ENCODE data around the gene GTPBP1.
A peak's percentile ranks its signal among the peaks of the same experiment; 100 is the strongest.

GTPBP1 gene

GRCh38 chr22:38756711-38757463, 51.1 kb downstream of the GTPBP1 start:
- no peak for DNase-seq (ENCODE audit: low read depth)
- TF ChIP-seq, protein P1, sequence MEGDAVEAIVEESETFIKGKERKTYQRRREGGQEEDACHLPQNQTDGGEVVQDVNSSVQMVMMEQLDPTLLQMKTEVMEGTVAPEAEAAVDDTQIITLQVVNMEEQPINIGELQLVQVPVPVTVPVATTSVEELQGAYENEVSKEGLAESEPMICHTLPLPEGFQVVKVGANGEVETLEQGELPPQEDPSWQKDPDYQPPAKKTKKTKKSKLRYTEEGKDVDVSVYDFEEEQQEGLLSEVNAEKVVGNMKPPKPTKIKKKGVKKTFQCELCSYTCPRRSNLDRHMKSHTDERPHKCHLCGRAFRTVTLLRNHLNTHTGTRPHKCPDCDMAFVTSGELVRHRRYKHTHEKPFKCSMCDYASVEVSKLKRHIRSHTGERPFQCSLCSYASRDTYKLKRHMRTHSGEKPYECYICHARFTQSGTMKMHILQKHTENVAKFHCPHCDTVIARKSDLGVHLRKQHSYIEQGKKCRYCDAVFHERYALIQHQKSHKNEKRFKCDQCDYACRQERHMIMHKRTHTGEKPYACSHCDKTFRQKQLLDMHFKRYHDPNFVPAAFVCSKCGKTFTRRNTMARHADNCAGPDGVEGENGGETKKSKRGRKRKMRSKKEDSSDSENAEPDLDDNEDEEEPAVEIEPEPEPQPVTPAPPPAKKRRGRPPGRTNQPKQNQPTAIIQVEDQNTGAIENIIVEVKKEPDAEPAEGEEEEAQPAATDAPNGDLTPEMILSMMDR (IDR thresholded peaks at IDR 0.05; ENCODE audit: low read length, missing control alignments): no peak
- H3K4me3 ChIP-seq (replicated peaks; ENCODE audit: low read depth, low read length): no peak overlapping the region

- no peak for DNase-seq (ENCODE audit: low read depth)
- TF ChIP-seq, protein P1 (IDR thresholded peaks at IDR 0.05; ENCODE audit: low read length, missing control alignments): no peak
- no peak overlapping the region for H3K4me3 ChIP-seq (replicated peaks; ENCODE audit: low read depth, low read length)
Measured at GRCh38 chr22:38757464-38757757, 51.7 kb downstream of the GTPBP1 start.

DNA sequence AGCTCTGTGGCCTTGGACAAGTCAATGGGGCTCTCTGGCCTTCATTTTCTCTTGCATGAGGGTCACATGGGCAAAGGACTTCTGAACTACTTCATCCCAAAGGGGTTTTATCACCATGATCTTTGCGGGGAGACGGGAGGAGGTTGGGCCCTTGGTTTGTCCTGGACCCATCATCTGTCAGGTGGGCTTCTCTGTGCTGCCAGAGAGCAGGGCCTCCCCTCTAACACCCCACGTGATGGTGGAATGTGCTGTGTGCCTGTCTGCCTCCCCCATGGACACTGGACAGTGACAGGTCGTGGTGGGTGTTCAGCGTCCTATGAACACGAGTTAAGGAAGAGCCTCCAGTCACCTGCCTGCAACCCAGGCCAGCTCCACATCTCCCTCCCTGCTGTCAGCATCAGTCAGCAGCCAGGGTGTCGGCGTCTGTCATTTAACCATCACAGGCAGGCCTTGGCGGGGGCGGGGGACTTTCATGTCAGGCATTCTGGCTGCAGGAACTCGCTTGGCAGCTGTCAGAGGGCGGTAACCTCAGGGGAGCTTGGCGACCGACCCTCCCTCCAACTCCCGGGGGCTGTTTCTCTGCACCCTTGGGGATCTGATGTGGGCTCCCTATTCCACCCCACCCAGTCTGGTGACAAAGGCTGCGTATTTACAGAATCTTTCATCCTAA, 52.7 kb downstream of the GTPBP1 start:
- DNase-seq (ENCODE audit: low read depth): no peak
- TF ChIP-seq, protein P1 (IDR thresholded peaks at IDR 0.05; ENCODE audit: low read length, missing control alignments): no peak
- no peak overlapping the region for H3K4me3 ChIP-seq (replicated peaks; ENCODE audit: low read depth, low read length)

DNA sequence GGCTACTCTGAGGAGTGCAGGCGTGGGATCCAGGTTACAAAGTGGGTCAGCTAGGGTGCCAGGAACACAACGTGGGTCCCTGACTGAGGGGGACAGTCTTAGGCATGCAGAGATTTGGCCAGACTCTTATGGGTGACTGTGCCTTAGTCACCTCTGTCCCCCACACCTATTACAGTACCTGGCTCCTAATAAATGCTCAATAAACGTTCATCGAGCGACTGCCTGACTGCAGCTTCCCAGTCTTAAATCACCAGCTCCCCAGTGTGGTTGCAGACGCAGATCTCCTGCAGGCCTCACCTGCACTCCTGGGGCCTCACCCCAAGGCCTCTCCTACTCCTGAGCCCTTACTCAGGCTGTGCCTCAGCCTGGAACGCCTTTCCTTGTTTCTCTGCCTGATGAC, 53.3 kb downstream of the GTPBP1 start:
- no peak overlapping the region for H3K4me3 ChIP-seq (replicated peaks; ENCODE audit: low read depth, low read length)
- DNase-seq (ENCODE audit: low read depth): no peak
- TF ChIP-seq, protein P1 (IDR thresholded peaks at IDR 0.05; ENCODE audit: low read length, missing control alignments): no peak

DNA sequence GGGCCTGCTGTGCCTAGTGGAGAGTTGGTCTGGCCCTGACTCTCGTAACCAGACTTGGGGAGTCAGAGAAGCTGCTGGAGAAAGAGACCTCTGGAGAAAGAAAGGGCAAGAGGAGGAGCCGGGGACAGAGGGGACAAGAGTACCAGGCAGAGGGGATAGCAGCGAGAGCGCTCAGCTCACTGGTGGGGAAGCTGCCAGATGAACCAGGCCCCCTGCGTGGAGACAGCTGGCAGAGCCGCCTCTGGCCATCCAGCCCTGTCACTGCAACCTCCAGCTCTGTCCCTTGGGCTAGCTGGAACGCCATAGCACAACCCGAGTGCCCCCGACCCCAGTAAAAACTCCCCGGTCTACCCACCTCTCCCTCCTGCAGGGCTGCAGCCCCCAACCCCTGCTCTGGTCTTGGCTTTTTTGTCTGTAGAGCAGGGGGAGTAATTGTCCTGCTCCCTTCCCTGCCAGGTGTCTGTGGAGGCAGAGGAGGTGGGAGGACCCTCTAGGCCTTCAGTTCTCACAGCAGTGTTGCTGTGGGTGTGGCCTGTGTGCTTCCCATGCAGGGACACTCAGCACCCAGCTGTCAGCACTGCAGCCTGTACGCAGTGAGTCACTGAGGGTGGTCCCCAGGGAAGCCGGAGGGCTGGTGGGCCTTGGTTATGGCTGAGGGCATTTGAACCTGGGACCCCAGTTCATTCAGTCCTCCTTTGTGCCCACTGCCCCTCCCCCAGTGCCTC, 54.9 kb downstream of the GTPBP1 start:
- H3K4me3 ChIP-seq (replicated peaks; ENCODE audit: low read depth, low read length): no peak overlapping the region
- TF ChIP-seq, protein P1 (IDR thresholded peaks at IDR 0.05; ENCODE audit: low read length, missing control alignments): no peak
- peak; percentile 46 for DNase-seq (ENCODE audit: low read depth)

DNA sequence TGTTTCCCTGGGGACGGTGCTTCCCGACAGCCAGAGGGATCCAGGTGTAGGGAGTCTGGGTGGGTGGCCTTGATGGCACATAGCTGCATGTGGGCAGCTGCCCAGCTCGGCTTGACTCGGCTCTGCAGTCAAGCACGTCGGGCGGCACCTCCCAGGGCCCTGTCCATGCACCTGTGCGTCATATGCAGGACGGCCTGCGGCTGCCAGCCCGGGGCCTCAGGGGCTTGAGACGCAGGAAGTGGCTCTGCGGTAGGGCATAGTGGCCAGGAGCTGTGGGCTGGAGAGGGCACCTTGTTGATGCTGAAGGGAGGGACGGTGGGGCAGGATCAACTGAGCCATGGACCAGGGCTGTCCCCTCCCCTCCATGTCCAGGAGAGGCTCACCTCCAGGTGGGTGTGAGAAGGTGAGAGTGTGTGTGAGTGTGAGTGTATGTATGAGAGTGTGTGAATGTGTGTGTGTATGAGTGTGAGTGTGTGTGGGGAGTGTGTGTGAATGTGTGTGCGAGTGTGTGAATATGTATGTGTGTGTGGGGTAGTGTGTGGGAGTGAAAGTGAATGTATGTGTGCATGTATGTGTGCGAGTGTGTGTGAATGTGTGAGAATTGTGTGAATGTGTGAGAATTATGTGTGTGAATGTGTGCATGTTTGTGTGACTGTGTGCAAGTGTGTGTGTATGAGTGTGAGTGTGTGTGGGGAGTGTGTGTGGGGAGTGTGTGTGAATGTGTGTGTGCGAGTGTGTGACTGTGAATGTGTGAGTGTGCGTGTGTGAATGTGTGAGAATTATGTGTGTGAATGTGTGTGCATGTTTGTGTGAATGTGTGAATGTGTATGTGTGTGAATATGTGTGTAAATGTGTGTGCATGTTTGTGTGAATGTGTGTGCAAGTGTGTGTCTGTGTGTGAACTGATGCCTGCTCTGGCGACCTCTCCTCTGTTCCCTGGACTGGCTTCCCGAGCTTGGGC, 55.7 kb downstream of the GTPBP1 start:
- no peak overlapping the region for H3K4me3 ChIP-seq (replicated peaks; ENCODE audit: low read depth, low read length)
- no peak for DNase-seq (ENCODE audit: low read depth)
- TF ChIP-seq, protein P1 (IDR thresholded peaks at IDR 0.05; ENCODE audit: low read length, missing control alignments): no peak

Data from fibroblast of pulmonary artery (primary cell).